C4-2B (cell line): Measurements from ENCODE around the gene ELMO1.

Experiments used
- CTCF ChIP-seq: fragments of 450-650 bp; conservative IDR thresholded peaks from 2 replicates; pipeline ENCODE4 v1.5.1; 2017; ENCODE audit warnings: mild to moderate bottlenecking
- ZFX ChIP-seq: fragments of 450-650 bp; IDR thresholded peaks from 2 replicates; pipeline ENCODE4 v1.6.1; 2017

- TF ChIP-seq CTCF (no peak), ZFX (no peak)
These were observed 211.8 kb downstream of the ELMO1 start for GRCh38 chr7:37236906-37237305.
